Stimulated activated CD4-positive, alpha-beta T cell treated with anti-CD3 and anti-CD28 coated beads, TNF-alpha, amount 100 ng/mL, for 24 hours (primary cell): ENCODE results near the gene MIPOL1.

Source experiments
- DNase-seq, 3 experiments: peaks; one replicate each; pipeline ENCODE4 v3.0.0-alpha.2; 2020; ENCODE audit warnings: low read depth in 3 of 3

MIPOL1 gene

GRCh38 chr14:37399517-37399916 is 201.8 kb downstream of the MIPOL1 start:
- no peak for DNase-seq

DNA sequence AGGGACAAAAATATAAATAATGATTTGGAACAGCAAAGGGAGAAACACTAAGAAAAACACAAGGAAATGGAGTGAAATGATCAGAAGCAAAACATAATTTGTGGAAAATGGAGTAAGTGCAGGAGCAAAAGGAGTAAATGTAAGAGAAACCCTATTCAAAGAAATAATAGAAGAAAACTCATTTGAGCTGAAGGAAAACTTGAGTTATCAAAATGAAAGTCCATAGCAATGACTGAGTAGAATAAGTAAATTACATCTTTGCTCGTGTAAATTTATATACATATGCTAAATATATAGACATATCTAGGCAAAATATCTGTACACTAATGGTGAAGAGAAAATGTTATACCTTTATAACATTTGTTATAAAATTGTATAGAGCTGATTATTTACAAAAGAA is 203.4 kb downstream of the MIPOL1 start:
- no peak for DNase-seq

DNA sequence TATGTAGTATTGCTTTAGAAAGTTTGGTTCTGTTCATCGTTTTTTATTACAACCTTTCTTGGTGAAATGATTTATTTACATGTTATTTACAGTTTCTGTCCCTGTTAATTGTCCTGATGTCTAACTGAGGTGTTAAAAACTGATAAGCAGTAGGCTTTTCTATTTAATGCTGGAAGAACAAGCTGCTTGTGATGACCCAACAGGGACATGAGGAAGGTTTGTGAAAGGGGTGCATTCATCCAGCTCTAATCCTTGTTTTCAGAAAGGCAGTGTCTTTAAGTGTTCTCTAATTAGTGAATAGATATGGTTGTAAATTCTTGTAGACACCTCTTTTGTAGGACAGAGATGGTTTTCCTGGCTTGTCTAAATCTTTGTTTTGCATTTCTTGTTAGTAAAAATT is 205.9 kb downstream of the MIPOL1 start:
- DNase-seq, result no peak

- DNase-seq, result no peak
Observed at GRCh38 chr14:37406095-37406494, 208.4 kb downstream of the MIPOL1 start.

DNA sequence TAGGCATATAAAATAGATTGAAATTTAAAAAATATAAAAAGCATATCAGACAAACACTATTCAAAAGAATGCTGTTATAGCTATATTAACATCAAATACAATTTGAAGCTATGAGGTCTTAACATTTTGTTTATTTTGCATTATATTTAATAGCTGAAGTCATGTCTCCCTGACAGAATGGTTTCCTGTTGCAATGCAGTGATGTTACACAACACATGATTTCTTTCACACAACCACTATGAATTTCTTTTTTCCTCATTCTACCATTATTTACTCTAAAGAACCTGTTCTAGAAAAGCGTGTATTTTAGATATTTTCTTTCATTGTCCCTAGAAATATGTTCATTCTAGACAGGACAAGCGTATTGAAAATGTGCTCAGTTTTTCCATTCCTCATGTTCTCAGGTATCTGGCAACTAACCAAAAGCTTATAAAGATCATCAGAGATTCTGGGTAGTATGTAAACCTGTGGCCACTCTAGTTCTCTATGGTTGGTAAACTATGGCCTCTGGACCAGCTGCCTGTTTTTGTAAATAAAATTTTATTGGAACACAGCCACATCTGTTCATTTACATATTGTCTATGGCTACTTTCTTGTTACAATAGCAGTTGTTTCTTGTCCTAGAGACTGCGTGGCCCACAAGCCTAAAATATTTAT is 213.5 kb downstream of the MIPOL1 start:
- DNase-seq, result no peak

GRCh38 chr14:37413050-37413449 is 215.3 kb downstream of the MIPOL1 start:
- DNase-seq, result no peak

GRCh38 chr14:37413504-37414003 is 215.8 kb downstream of the MIPOL1 start:
- DNase-seq, result no peak

GRCh38 chr14:37416264-37416663 is 218.5 kb downstream of the MIPOL1 start:
- no peak for DNase-seq

GRCh38 chr14:37417151-37417550 is 219.4 kb downstream of the MIPOL1 start:
- no peak for DNase-seq

DNA sequence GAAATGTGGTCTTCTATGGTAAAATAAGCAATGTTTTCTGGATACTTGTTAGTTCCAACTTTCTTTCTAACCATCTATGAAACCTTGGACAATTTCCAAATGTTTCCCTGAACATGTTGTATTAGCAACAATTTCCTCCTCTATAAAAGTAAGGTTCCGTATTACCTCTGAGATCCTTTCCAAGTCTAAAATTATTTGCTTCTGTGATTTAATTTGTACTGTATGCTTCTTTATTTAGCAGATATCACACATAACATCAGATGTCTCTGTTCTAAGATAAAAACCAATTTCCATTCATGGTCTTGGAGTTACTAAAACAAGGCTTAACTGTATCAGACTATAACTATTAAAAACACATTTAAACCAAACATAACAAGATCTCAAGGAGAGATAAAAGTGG is 220.1 kb downstream of the MIPOL1 start:
- no peak for DNase-seq

- DNase-seq, result no peak
Observed at GRCh38 chr14:37420622-37421021, 222.9 kb downstream of the MIPOL1 start.

DNA sequence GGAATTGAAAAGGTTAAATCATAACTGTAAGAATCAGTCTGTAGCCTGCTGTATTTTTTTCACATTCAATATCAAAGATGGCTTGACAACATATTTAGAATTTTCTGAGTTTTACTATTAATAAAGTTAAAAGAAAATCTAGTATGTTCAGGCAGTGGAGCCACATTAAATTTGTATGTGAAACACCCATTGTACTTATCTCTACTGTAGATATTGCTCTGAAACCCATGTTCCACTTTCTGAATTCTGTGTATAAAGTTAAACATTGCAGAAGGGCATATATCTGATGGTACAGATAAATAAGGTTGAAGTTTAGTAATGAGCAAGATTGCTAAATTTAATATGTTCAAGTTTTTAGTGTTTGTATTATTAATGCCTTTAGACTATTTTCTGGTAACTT is 224.6 kb downstream of the MIPOL1 start:
- no peak for DNase-seq

GRCh38 chr14:37422748-37423147 is 225.0 kb downstream of the MIPOL1 start:
- DNase-seq, result no peak

- DNase-seq, result no peak
Observed at GRCh38 chr14:37428954-37429353, 231.2 kb downstream of the MIPOL1 start.

DNA sequence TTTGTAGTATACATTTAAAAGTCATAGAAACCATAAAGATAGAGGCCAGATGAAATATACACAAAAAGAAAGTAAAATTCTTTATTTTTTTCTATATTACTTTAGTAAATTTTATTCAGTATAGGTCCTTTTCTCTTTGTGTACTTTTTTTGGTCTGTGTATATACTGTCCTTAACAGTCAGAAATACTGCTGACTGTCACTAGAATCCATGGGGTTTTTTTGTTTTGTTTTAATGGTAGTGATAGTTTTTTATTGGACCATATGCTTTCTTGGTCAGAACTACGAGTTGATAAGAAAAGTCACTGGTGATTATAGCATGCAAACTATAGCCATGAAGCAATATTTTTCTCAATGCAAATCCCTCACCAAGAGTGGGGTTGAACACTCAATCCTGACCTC is 231.9 kb downstream of the MIPOL1 start:
- no peak for DNase-seq

DNA sequence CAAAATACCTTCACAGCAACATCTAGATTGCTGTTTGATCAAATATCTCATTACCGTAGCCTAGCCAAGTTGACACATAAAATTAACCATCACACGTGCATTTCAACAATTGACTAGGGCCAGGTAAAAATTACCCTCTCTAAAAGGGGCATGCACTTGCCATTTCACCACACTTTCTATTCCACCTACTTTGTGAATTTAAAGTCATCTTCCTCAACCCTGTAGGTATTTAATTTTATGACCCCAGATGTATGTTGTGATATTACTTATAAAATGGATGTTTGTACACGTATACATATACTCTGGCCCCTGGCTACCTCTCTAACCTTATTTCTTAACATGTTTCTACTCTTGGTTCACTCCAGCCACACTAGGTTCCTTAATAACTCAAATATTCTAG is 237.1 kb downstream of the MIPOL1 start:
- DNase-seq, result no peak

- DNase-seq, result no peak
Observed at GRCh38 chr14:37436519-37436918, 238.8 kb downstream of the MIPOL1 start.

GRCh38 chr14:37437490-37437889 is 239.8 kb downstream of the MIPOL1 start:
- no peak for DNase-seq

DNA sequence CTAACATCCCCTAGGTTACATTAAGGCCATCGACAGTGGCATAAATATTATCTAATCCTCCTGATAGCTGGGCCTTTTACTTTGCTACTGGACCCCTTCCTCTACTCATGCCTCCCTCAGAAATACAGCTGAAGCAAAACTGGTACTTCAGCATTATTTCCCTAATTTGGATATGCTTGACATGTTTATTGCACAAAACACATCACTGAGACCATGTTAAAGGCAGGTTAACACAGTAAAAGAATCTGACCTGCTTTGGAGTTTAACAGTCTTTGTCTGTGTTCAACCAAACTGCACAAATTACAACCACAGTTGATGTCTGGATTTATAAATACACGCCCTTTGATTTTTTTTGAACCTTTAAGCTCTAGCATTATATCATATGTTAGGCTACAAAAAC is 240.7 kb downstream of the MIPOL1 start:
- DNase-seq, result no peak

- no peak for DNase-seq
Observed at GRCh38 chr14:37443461-37443860, 245.7 kb downstream of the MIPOL1 start.

DNA sequence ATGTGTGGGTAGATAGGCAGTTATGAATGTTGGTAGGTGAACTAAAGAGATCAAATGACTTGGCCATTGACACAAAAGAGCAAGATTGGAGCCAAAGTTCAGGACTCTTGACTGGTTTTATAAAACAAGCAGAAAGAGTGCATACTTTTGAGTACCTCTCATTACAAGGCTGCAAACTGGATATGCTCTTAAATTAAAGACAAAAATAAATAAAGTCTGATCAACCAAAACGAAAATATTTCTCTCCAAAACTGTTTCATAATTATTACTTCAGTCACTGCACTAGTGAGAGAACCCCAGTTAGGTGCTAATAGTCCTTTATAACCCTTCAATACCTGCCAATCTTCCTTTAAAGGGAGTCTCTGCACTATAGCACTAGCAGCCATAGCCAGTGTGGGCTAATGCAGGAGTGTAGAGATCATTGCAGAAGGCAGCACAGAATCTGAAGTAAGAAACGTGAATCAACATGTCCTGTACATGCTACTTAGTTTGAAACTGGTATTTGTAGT is 250.2 kb downstream of the MIPOL1 start:
- no peak for DNase-seq

DNA sequence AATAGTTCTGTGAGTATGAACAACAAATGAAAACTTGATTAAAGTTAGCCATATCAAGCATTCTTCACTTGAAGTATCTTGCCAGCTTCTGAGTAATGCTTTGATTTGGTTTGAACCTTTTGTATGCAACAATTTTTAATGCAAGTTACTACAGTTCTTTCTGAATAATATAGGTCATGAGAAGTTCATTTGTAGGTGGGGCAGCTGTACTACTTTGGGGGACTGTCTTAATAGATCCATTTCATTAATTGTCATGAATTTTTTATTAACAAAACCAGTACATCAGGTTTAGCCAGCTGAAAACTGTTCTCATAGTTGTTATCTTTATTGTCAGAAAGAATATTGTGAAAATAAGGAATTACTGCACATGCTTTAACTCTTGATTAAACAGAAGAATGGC is 254.6 kb downstream of the MIPOL1 start:
- DNase-seq, result no peak

GRCh38 chr14:37453985-37454384 is 256.2 kb downstream of the MIPOL1 start:
- DNase-seq, result no peak

GRCh38 chr14:37457334-37457733 is 259.6 kb downstream of the MIPOL1 start:
- DNase-seq, result no peak
